Heart left ventricle (tissue), 16 donors: ENCODE measurements around the gene TGFB2. TPM values are rescaled to one million over a fixed set of nuclear protein-coding genes. Genes with fewer than 3 reads are reported as not detected.

Experiments
- ATAC-seq, 4 donors: fragments of 200-7000 bp; cut with Tn5 transposase; one replicate each; pipeline ENCODE4 v1.9.1; 2020 to 2022; ENCODE audit warnings: moderate library complexity in 4 of 4, mild to moderate bottlenecking in 3 of 4, moderate number of reproducible peaks in 1 of 4
- DNase-seq, 5 donors: peaks; one replicate each; pipeline ENCODE4 v3.0.0-alpha.2; 2020
- H3K27ac ChIP-seq, 12 donors: fragments of 200-600 bp; sonication (generic) in 4 of 12; one replicate each; pipeline versions ENCODE4 v1.5.0 to v1.8.0; 2016 to 2022; ENCODE audit warnings: mild to moderate bottlenecking in 2 of 12
- H3K27me3 ChIP-seq, 9 donors: fragments of 200-600 bp; sonication (generic) in 2 of 9; one replicate each; pipeline versions ENCODE4 v1.5.1 to v1.8.0; 2016 to 2022; ENCODE audit warnings: mild to moderate bottlenecking in 3 of 9
- H3K36me3 ChIP-seq, 9 donors: fragments of 200-600 bp; sonication (generic) in 2 of 9; one replicate each; pipeline versions ENCODE4 v1.5.0 to v1.8.0; 2018 to 2022; ENCODE audit warnings: mild to moderate bottlenecking in 2 of 9
- H3K4me1 ChIP-seq, 12 donors: fragments of 200-600 bp; sonication (generic) in 4 of 12; one replicate each; pipeline versions ENCODE4 v1.5.0 to v1.8.0; 2016 to 2022; ENCODE audit warnings: mild to moderate bottlenecking in 3 of 12
- H3K4me3 ChIP-seq, 12 donors: fragments of 200-600 bp; sonication (generic) in 4 of 12; one replicate each; pipeline versions ENCODE4 v1.5.0 to v1.8.0; 2017 to 2022; ENCODE audit warnings: mild to moderate bottlenecking in 9 of 12, moderate library complexity in 4 of 12
- H3K9me3 ChIP-seq, 12 donors: fragments of 200-600 bp; sonication (generic) in 4 of 12; one replicate each; pipeline versions ENCODE4 v1.5.0 to v1.8.0; 2016 to 2022; ENCODE audit warnings: mild to moderate bottlenecking in 1 of 12
- CTCF ChIP-seq, 12 donors: fragments of 200-600 bp; sonication (generic) in 4 of 12; IDR thresholded peaks; one replicate each; pipeline versions ENCODE4 v1.5.0 to v1.8.0; 2018 to 2022; ENCODE audit warnings: antibody characterized with exemption in 12 of 12, mild to moderate bottlenecking in 5 of 12
- POLR2A ChIP-seq, 2 donors: fragments of 450-650 bp; IDR thresholded peaks; one replicate each; pipeline ENCODE4 v1.6.1; 2017; ENCODE audit warnings: antibody characterized with exemption in 2 of 2, mild to moderate bottlenecking in 2 of 2, moderate library complexity in 2 of 2
- WGBS, 4 donors: extraction: QIAGEN DNeasy Blood & Tissue Kit in 2 of 4; methylation state at CpG; one replicate each; pipeline versions ENCODE4 v1.1.5 to v1.1.7; 2013 to 2018; 5-methylcytosine and 5-hydroxymethylcytosine counted together
- intact Hi-C, 10 donors: fragments of 100-400 bp; cut with DNase I; formaldehyde crosslinking; loops; one replicate each; pipeline versions ENCODE4 v1.11.1 to v1.14.2; 2022
- polyA plus RNA-seq, 2 donors: library from polyadenylated mRNA; stranded (reverse); fragments of 200-250 nt; gene quantifications; one replicate each; pipeline ENCODE4 v1.2.3, GENCODE V29; 2013
- total RNA-seq, 9 donors: library from RNA; depleted of rRNA in 2 of 9; stranded (reverse); fragments of >200 nt in 2 of 9; fragmentation: NEBNext Ultra II Directional in 3 of 9; extraction: Animal tissue kit (Norgen Biotek cat#: 25700) in 3 of 9; gene quantifications; one replicate each; pipeline versions ENCODE4 v1.1.0 to v1.2.4, GENCODE V29; 2016 to 2023
- donor health status: ischemic (EF 13 %, LVEDD 7.1; RV severe dilation, severe dysfunction).
- donor health status: healthy with polysubstance abuse.
- donor health status: DM: no; HTN: yes; CAD: no.
- donor health status: DM: no; HTN: no; CAD: no.
- donor health status: ischemic (EF 25% LVEDD 6.9; RV normal size, moderate dysfunction).
- donor health status: ischemic (EF 25% LVEDD 5.7; RV mildly dilated, moderate dysfunction).
- donor health status: healthy.
- donor health status: DM: yes; HTN: yes; CAD: no.
- donor health status: ischemic (EF 35%, LVEDD 5.7; RV mildly dilated, moderate dysfunction).
- donor health status: nonischemic (EF 11% LVEDD 7.7; RV severe dilation, severe dysfunction).
- donor health status: DM: yes; HTN: yes; CAD: no.
- donor health status: PGD.
- donor health status: ischemic (EF 29% LVEDD 5.4; RV normal size, mild dysfunction).
- donor health status: nonischemic (EF 23%, LVEDD 6.1; RV moderate dilation, normal function).

The TGFB2 gene
- total and polyA plus RNA-seq, 11 donors = 0.76 to 23.6 (median 5.5) TPM

- 96 to 99% (median 97%) methylated on average over 2 of the region's 2 CpGs for WGBS, 4 donors
- Histone ChIP-seq H3K9me3 (no peaks in the 10 kb centered on the region), H3K27me3 (no peaks in the 10 kb centered on the region), H3K27ac (no peak overlapping the region), H3K4me3 (no peak overlapping the region), H3K36me3 (peaks cover 0 to 11% (median 0%) of the 10 kb centered on the region in 9 donors), H3K4me1 (peaks cover 0 to 19% (median 2%) of the 10 kb centered on the region in 12 donors)
- ATAC-seq (no peak), DNase-seq (no peak)
- intact Hi-C loops = no loop called here
- TF ChIP-seq CTCF (IDR thresholded peaks at IDR 0.05) (no peak), POLR2A (IDR thresholded peaks at IDR 0.05) (no peak)
These were observed 98.1 kb downstream of the TGFB2 start for GRCh38 chr1:218443255-218443654.

- 80 to 88% (median 86%) methylated on average over 5 of the region's 5 CpGs for WGBS, 4 donors
- Histone ChIP-seq H3K36me3 (peaks cover 0 to 9% (median 0%) of the 10 kb centered on the region in 9 donors), H3K27me3 (no peaks in the 10 kb centered on the region), H3K4me1 (peaks cover 0 to 19% (median 2%) of the 10 kb centered on the region in 12 donors), H3K4me3 (no peak overlapping the region), H3K27ac (no peak overlapping the region), H3K9me3 (no peaks in the 10 kb centered on the region)
- intact Hi-C loops = no loop called here
- TF ChIP-seq POLR2A (IDR thresholded peaks at IDR 0.05) (no peak), CTCF (IDR thresholded peaks at IDR 0.05) (no peak)
- ATAC-seq (no peak), DNase-seq (no peak)
These were observed 99.0 kb downstream of the TGFB2 start for GRCh38 chr1:218444173-218444572.

- DNase-seq = no peak
- ATAC-seq = no peak
- Histone ChIP-seq H3K4me1 (peaks cover 0 to 16% (median 0%) of the 10 kb centered on the region in 12 donors), H3K27ac (no peak overlapping the region), H3K27me3 (no peaks in the 10 kb centered on the region), H3K4me3 (no peak overlapping the region), H3K9me3 (no peaks in the 10 kb centered on the region), H3K36me3 (peaks cover 0 to 9% (median 0%) of the 10 kb centered on the region in 9 donors)
- intact Hi-C loops = no loop called here
- TF ChIP-seq CTCF (IDR thresholded peaks at IDR 0.05) (no peak), POLR2A (IDR thresholded peaks at IDR 0.05) (no peak)
- WGBS, 4 donors = 80 to 90% (median 86%) methylated on average over 1 of the region's 1 CpG
These were observed 99.5 kb downstream of the TGFB2 start for GRCh38 chr1:218444588-218444987.

- DNase-seq = peak in 1 of 5 donors; percentile 21
- H3K27me3 ChIP-seq = no peaks in the 10 kb centered on the region
- peaks cover 0 to 11% (median 0%) of the 10 kb centered on the region in 12 donors for H3K4me1 ChIP-seq
- ATAC-seq = peak; percentile 67 to 76 (median 70)
- TF ChIP-seq POLR2A (IDR thresholded peaks at IDR 0.05) (no peak), CTCF (IDR thresholded peaks at IDR 0.05) (no peak)
- 81 to 89% (median 87%) methylated on average over 7 of the region's 7 CpGs for WGBS, 4 donors
- intact Hi-C loops = no loop called here
- peak overlapping the region in 8 of 12 donors; percentile 11 to 77 (median 44) for H3K27ac ChIP-seq
- H3K4me3 ChIP-seq = no peak overlapping the region
- H3K9me3 ChIP-seq = no peaks in the 10 kb centered on the region
- no peaks in the 10 kb centered on the region for H3K36me3 ChIP-seq
These were observed 102.0 kb downstream of the TGFB2 start for GRCh38 chr1:218447010-218447689.
